GM19025 (cell line): Measurements from ENCODE around the gene TCF25.
"Not testable (repeated sequence)": the region's sequence is repeated elsewhere in the genome, so short reads cannot be mapped to it uniquely, and the experiment has no call there.

Experiments used
- ATAC-seq: cut with Tn5 transposase; IDR thresholded peaks from one replicate; pipeline ENCODE4 v1.9.1; 2021; ENCODE audit warnings: mild to moderate bottlenecking, low read depth, moderate library complexity; ENCODE audit not compliant: unreplicated experiment

The TCF25 gene

DNA sequence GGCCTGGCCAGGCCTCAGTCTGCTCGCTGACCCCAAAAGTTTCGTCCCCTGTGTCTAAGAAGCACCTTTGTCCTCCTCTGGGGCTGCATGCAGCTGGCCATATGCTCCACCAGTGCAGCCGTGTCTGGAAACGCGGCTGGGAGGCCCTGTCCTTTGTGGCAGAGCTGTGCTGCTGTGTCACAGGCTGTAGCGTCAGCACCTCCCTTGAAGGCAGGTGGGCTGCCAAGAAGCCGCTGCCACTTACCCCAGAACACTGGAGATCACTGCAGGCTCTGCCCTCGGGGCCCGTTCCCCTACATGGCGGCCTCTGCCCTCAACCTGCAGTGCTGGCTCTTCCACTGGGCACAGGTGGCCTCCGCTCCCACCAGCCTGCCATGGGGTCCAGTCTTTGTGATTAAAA, 29.6 kb downstream of the TCF25 start:
- ATAC-seq: no peak

DNA sequence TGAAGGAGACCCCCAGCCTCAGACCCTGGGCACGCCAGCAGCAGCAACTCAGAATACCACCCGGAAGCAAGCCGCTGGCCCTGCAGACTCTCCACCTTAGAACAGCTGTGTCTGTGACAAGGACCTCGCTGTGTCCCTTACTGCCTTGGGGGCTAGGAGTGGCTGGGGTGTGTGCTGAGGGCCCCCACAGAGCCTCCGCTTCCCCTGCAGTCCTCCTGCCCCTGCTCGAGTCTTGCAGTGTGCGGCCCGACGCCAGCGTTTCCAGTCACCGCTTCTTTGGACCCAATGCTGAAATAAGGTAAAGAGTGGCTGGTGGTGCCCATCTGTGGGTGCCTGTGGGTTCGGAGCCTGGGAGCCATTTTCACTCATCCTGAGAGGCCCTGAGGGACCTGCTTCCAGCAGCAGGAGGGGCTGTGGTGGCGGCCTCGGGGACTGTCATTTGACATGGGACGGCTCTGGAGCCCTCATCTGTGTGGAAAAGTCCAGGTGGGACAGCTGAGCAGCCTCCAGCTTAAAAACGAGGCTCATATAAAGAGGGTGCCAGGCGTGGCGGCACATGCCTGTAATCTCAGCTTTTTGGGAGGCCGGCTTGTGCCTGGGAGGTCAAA, 30.6 kb downstream of the TCF25 start:
- no peak for ATAC-seq

DNA sequence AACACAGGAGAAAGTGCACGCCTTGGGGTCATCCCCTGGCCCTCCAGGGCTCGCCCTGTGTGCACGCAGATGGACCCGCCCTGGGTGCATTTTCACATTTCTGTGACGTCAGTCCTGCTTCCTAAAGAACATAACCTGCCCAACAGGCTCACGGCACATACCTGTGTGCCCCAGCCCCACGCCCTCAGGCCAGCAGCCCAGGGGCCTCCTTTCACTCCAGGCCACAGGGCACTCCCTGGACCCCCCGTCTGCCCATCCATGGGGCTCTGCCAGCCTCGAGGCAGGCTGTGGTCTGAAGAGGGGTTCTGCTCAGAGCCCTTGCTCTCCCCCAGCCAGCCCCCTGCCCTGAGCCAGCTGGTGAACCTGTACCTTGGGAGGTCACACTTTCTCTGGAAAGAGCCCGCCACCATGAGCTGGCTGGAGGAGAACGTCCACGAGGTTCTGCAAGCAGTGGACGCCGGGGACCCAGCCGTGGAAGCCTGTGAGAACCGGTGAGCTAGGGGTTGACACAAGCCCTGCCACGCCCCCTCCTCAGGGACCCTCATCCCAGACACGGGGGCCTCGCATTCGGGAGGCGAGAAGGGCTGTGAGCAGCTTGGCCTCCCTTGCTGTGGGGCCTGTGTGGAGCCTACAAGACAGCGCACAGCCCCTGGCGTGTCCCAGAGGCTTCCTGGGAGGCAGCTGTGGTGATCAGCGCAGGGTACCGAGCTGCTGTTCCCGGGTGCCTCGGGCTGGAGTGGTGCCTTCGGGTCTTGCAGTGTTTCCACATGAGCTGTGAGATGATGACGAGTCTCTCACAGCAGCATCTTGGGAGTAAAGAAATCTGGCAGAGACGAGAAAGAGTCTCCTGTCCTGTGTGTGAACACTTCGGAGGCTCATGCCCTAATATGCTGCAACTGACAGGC, 31.5 kb downstream of the TCF25 start:
- ATAC-seq: no peak

DNA sequence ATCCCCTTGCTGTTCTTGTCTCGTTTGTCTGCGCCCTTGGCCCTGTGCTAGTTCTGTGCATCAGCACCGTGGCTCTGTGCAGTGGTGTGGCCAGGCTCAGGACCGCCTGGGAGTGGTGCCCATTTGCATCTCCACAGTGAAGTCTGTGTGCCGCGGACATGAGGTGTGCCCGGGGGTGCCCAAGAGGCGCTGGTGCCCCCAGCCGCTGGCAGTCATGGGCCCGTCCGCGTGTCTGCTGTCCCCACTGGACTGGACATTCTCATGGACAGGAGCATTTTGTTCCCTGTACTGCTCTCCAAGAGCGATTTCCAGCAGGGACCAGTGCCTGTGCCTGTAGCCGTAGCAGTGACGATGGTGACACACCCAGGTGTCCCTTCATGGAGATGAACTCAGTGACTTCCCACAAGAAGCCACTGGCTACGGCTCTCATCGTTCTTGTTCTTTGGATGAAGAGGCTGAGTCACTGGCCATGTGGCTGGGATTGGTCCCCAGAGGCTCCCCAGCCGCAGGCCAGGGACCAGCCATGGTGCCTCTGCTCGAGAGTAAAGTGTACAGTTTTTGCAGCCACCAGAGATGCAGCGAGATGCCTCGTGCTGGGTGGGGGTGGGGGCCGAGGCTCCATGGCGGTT, 32.2 kb downstream of the TCF25 start:
- ATAC-seq: no peak

DNA sequence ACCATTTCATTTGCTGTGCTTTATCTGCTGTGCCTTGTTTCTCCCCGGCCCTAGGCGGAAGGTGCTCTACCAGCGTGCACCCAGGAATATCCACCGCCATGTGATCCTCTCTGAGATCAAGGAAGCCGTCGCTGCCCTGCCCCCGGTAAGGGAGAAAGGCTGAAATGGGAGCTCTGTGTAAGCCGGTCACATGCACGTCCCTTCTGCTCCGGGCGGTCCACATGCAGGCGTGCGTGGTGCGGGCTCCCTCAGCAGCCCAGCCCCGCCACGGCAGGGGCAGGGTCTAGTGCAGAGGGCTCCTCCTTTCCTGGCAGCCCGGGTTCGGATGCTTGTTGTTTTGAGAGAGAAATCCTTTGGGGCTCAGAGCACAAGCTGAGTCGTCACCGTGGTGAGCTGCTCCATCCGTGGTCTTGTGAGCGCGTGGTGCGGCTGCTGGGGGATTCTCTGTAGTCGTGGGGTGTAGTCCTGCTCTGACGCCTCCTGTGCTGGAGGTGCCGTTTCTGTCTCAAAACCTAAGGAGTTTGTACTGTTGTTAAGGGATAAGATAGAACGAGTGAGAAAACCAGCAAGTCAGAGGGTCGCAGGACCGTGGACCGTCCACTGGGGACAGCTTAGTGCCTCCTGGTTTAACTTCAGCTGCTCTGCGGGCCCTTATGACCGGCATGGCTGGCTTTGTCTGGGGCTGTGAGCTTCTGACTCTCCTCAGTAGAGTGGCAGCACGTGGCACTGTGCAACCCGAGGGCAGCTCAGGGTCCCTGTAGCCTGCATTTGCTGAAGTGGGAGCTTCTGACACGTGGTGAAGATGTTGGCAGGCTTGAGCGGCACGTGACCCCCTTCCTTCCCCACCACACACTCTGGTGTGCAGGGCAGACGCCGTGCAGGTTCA, 33.0 kb downstream of the TCF25 start:
- no peak for ATAC-seq

DNA sequence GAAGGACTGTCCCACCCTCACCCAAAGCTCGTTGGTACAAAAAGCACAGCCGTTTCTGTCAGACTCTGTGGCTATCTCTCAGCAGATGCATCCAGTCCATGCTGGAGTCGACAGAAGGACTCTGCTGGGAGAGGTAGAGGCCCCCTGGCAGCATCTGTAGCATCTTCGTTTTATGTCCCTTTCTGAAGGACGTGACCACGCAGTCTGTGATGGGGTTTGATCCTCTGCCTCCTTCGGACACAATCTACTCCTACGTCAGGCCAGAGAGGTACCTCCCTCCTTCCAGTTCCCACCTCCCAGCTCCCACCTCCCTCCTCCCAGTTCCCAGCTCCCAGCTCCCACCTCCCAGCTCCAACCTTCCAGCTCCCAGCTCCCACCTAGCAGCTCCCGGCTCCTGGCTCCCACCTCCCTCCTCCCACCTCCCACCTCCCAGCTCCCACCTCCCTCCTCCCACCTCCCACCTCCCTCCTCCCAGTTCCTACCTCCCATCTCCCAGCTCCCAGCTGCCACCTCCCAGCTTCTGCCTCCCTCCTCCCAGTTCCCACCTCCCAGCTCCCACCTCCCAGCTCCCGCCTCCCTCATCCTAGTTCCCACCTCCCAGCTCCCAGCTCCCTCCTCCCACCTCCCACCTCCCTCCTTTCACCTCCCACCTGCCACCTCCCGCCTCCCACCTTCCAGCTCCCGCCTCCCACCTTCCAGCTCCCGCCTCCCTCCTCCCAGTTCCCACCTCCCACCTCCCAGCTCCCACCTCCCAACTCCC, 33.8 kb downstream of the TCF25 start:
- no peak for ATAC-seq

DNA sequence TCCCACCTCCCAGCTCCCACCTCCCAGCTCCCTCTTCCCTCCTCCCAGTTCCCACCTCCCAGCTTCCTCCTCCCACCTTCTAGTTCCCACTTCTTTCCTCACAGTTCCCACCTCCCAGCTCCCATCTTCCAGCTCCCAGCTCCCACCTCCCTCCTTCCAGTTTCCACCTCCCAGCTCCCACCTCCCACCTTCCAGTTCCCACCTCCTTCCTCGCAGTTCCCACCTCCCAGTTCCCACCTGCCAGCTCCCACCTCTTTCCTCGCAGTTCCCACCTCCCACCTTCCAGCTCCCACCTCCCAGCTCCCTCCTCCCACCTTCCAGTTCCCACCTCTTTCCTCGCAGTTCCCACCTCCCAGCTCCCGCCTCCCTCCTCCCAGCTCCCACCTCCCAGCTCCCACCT, 34.8 kb downstream of the TCF25 start:
- ATAC-seq: no peak

DNA sequence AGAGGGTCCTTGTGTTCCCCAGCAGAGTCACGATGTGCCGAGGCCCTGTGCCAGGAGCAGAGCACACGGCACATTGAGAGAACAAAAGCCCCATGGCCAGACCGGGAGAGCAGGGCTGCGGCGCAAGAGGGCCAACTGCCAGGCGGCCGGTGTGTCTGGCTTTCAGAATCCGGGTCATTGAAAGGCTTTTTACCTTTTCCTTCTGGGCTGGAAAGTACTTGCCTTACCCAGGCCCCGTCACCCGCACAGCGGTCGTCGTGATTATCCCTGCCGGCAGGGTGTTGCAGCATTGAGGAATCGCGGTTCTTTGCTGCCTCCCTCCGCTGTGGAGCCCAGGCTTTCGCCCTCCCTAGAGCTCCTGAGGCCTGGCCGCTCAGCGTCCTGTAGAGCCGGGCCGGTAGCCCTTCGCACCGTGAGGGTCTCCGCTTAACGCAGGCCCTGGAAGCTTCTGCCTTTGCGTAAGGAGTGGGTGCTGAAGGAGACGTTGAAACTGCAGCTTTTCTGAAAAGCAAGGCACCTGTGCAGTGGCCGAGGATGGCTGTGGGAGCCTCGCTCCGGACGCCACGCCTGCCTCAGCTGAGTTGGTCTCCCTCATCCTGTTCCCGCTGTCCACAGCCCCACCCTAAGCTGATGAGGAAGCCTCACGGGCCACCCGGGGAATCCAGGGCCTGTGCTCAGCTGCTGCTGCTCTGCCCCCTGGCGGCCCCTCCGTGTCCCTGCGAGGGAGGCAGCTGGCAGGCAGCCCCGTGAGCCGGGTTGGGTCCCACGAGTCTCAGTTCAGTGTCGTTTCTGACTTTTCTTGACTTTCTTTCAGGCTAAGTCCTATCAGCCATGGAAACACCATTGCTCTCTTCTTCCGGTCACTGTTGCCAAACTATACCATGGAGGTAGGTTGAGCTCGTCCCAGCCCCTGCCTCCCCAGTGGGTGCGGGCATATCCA, 36.7 kb downstream of the TCF25 start:
- no peak for ATAC-seq

DNA sequence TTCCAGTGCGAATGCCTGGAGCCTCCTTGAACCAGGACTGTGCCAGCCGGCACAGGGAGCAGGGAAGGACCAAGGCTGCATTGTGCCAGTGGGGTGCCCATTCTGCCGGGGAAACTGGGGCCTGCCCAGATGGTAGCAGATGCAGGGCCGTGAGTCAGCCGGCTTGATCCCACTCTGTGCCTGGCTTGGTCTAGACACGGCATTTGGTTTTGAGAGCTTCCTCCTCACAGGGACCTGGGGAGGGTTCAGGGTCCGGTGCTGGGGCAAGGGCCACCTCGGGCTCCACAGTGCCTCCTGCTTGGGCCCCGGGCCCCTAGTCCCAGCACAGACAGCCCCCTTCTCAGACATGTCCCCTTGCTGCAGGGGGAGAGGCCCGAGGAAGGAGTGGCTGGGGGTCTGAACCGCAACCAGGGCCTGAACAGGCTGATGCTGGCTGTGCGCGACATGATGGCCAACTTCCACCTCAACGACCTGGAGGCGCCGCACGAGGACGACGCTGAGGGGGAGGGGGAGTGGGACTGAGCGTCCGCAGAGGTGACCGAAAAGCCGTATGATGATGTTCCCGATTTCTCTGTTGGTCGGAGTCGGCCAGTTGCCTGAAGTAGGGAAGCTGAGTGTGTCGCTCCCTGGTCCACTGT, 37.4 kb downstream of the TCF25 start:
- no peak for ATAC-seq

DNA sequence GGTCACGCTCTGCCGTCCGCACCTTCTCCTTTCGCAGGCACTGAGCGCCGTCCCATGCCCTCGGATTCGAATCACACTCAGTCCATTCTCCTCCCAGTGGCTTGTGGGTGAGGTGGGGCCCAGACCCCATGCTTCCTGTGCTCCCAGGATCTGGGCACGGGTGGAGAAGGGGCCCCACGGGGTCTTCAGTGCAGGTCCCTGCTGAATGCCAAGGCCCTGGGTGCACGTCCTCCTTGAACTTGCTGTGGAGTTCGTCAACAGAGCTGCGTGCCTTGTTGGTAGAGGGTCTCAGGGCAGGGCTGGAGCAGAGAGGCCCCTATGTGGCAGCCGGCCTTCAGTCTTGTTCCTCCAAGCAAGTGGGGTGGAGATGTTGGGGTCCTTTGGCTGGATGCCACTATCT, 38.0 kb downstream of the TCF25 start:
- ATAC-seq: no peak

DNA sequence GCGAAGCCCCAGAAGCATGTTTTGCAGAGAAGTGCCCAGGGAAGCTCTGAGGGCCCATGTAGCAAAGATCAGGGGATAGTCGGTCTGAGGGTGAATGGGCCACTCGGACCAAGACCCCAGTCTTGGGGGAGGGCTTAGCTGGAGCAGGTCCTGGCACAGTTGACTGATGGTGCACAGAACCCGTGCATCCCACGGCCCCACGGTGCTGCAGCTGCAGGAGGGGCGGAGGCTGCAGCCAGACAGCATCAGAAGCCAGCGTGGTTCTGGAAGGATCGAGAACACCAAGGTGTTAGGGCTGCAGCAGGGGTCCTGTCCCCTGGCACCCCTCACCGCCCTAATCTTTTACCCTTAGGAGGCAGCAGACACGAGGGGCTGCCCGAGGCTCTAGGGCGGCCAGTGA, 38.8 kb downstream of the TCF25 start:
- no peak for ATAC-seq

DNA sequence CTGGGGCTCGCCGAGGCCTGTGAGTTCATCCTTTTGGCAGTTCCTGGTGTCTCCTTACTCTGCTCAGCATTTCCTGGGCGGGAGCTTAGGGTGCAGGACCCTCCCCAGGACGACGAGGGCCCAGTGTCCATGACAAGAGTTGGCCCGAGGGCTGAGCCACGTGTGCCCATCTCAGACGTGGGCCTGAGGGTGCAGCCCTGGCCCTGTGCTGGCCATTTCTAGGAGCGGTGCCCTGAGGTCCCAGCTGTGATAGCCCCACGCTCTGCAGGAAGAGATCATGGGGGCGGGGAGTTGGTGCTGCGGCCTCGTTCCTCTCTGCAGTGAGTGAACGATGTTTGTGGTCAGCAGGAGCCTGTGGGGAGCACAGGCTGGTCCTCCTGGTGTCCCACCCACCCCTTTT, 39.2 kb downstream of the TCF25 start:
- ATAC-seq: no peak

DNA sequence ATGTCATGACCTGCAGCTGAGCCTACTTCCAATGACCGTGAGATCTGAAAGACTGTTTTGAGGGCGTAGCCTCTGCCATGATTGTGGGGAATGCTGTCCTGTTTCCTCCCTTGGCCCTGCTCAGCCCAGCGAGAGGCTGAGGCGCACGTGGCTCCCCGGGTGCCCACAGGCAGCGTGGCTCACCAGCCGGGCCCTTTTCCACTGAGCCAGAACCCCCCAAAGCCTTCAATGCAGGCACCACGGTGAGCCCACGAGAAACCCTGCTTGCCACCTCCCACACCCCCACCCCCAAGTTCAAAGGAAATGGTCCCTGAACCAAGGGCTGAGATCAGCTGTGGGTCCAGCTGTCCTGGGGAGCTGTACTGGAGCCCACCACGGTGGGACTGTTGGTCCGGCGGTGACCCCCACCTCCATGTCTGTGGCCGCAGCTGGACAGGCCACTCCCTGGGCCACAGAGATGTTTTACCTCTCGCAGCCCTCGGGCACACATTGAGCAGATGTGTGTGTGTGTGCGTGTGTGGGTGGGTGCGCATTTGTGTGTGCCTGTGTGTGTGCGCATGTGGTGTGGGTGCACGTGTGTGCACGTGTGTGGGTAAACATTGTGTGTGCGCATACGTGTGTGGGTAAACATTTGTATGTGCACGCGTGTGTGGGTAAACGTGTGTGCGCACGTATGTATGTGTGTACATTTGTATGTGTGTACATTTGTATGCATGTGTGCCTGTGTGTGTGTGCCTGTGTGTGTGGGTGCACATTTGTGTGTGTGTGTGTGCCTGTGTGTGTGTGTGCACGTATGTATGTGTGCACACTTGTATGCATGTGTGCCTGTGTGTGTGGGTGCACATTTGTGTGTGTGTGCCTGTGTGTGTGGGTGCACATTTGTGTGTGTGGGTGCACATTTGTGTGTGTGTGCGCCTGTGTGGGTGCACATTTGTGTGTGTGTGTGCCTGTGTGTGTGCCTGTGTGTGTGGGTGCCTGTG, 40.3 kb downstream of the TCF25 start:
- no peak for ATAC-seq

DNA sequence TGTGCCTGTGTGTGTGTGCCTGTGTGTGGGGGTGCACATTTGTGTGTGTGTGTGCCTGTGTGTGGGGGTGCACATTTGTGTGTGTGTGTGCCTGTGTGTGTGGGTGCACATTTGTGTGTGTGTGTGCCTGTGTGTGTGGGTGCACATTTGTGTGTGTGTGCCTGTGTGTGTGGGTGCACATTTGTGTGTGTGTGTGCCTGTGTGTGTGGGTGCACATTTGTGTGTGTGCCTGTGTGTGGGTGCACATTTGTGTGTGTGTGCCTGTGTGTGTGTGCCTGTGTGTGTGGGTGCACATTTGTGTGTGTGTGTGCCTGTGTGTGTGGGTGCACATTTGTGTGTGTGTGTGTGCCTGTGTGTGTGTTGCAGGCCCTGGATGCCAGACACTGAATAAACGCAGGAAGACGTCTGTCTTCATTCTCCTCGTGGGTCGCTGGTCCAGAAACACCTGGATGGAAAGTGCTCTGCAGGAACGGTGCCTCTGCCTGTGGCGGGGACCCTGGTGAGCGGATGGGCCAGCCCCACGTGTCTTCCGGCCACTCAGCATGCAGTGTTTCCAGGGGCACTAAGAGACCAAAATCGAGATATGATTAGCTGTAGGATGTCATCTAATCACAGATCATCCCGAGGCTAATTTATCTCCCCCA, 41.4 kb downstream of the TCF25 start:
- not testable (repeated sequence) for ATAC-seq

DNA sequence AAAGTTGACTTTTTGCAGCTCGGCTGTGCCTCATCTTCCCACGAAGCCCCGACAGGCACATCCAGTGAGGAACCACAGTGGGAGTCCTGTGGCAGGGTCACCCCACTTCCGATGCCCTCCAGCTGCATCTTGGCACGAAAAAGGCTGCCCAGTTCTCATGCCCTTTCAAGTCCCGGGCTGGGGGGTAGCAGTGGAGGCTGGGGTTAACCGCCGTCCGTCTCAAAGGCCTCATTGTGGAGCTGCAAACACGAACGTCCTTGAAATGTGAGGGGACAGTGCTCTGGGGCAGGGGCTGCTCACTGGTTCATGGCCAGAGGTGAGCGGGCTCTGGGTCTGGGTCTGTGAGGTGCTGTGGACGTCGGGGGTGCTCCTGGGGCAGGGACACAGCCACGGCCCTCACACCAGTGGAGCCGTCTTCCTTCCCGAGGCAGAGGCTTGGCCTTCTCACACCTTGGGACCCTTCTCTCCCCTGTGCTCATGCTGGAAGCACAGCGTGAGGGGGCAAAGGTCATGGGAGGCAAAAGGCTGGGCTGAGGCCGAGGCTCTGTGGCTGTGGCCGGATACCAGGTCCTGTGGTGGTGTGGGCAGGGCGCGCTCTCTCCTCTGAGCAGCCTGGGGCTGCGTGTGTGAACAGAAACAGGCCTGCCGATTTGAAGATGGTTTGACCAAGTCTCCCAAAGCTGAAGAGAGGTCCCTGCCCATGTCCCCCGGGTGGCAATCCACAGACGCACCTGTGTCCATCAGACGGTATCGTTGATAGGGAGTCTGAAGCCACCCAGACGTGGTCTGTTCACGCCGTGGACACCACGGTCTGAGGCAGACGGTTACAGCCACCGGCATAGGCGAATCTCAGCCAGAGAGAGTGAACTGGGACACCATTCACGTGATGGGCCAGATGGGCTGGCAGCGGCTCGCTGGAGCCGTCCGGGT, 42.2 kb downstream of the TCF25 start:
- ATAC-seq: no peak
